DND-41 (cell line): Measurements from ENCODE around the gene CPT2.

Experiments used
- ATAC-seq: fragments of 200-7000 bp; cut with Tn5 transposase; 3 replicates; pipeline ENCODE4 v1.9.1; 2021; ENCODE audit warnings: low read depth; ENCODE audit not compliant: insufficient read depth
- DNase-seq: peaks from one replicate; pipeline ENCODE4 v3.0.0-alpha.2; 2020
- H2AFZ ChIP-seq: 2 replicates; pipeline ENCODE4 v1.6.0; 2012; ENCODE audit warnings: low read depth, low read length
- H3K27ac ChIP-seq: 2 replicates; pipeline ENCODE4 v1.5.1; 2012; ENCODE audit warnings: low read length, inconsistent platforms
- H3K27me3 ChIP-seq: fragments of 200-600 bp; sonication (generic); 2 replicates; pipeline ENCODE4 v1.6.0; 2012; ENCODE audit warnings: low read length, mild to moderate bottlenecking, inconsistent platforms; ENCODE audit not compliant: insufficient read depth, poor library complexity
- H3K36me3 ChIP-seq: 2 replicates; pipeline ENCODE4 v1.5.1; 2012; ENCODE audit warnings: low read length, inconsistent platforms; ENCODE audit not compliant: insufficient read depth
- H3K4me1 ChIP-seq: 2 replicates; pipeline ENCODE4 v1.5.1; 2012; ENCODE audit warnings: mild to moderate bottlenecking, low read length; ENCODE audit not compliant: insufficient read depth
- H3K4me2 ChIP-seq: 2 replicates; pipeline ENCODE4 v1.6.0; 2012; ENCODE audit warnings: mild to moderate bottlenecking, moderate library complexity, low read length, inconsistent platforms; ENCODE audit not compliant: insufficient read depth
- H3K4me3 ChIP-seq, 2 experiments: fragments of 200-600 bp in 1 of 2; shearing (Covaris generic) in 1 of 2; 2 replicates each; pipeline ENCODE4 v1.5.1; 2012 to 2016; ENCODE audit warnings: inconsistent platforms in 2 of 2, low read length in 2 of 2, mild to moderate bottlenecking in 2 of 2, low read depth in 1 of 2, moderate library complexity in 1 of 2
- H3K79me2 ChIP-seq: 2 replicates; pipeline ENCODE4 v1.6.0; 2012; ENCODE audit warnings: low read length, inconsistent platforms; ENCODE audit not compliant: insufficient read depth
- H3K9ac ChIP-seq: 2 replicates; pipeline ENCODE4 v1.6.0; 2012; ENCODE audit warnings: low read depth, mild to moderate bottlenecking, inconsistent platforms, low read length, moderate library complexity
- H3K9me3 ChIP-seq: 2 replicates; pipeline ENCODE4 v1.5.1; 2012; ENCODE audit warnings: low read length, moderate library complexity, mild to moderate bottlenecking, inconsistent platforms; ENCODE audit not compliant: insufficient read depth, severe bottlenecking
- H4K20me1 ChIP-seq: 2 replicates; pipeline ENCODE4 v1.6.0; 2012; ENCODE audit warnings: low read length; ENCODE audit not compliant: insufficient read depth
- CTCF ChIP-seq: IDR thresholded peaks from 2 replicates; pipeline ENCODE4 v1.5.1; 2012; ENCODE audit warnings: borderline replicate concordance, low read length, moderate library complexity, mild to moderate bottlenecking; ENCODE audit not compliant: poor library complexity, severe bottlenecking; ENCODE audit errors: extremely low read depth
- EZH2 ChIP-seq: IDR thresholded peaks from 3 replicates; pipeline ENCODE4 v1.6.1; 2012; ENCODE audit warnings: borderline replicate concordance, low read depth, mild to moderate bottlenecking, moderate library complexity, low read length, inconsistent platforms; ENCODE audit not compliant: severe bottlenecking

The CPT2 gene

GRCh38 chr1:53210954-53211353 lies 14.3 kb downstream of the CPT2 start:
- H3K9me3 ChIP-seq: peaks cover 13% of the 10 kb centered on the region

GRCh38 chr1:53214376-53214940 lies 17.8 kb downstream of the CPT2 start:
- Histone ChIP-seq H3K36me3 (peaks cover 84% of the 10 kb centered on the region), H3K4me1 (peaks cover 10% of the 10 kb centered on the region), H3K4me3 (no peak overlapping the region), H3K4me2 (no peak overlapping the region), H3K79me2 (peaks cover 10% of the 10 kb centered on the region), H2AFZ (no peak overlapping the region), H3K27me3 (no peaks in the 10 kb centered on the region), H4K20me1 (no peaks in the 10 kb centered on the region), H3K27ac (no peak overlapping the region), H3K9me3 (no peaks in the 10 kb centered on the region), H3K9ac (no peak overlapping the region)
- no peak for TF ChIP-seq CTCF
- no peak for TF ChIP-seq EZH2
- no peak for ATAC-seq
- no peak for DNase-seq

More at GRCh38 chr1:53210954-53211353, 14.3 kb downstream of the CPT2 start:
- H3K27me3 ChIP-seq: no peaks in the 10 kb centered on the region
- no peaks in the 10 kb centered on the region for H3K4me1 ChIP-seq
- no peaks in the 10 kb centered on the region for H4K20me1 ChIP-seq
- no peak overlapping the region for H3K9ac ChIP-seq
- H3K36me3 ChIP-seq: peaks cover 86% of the 10 kb centered on the region
- DNase-seq: no peak
- H3K27ac ChIP-seq: no peak overlapping the region
- TF ChIP-seq CTCF: no peak
- no peak for TF ChIP-seq EZH2
- no peak overlapping the region for H3K4me2 ChIP-seq
- H2AFZ ChIP-seq: no peak overlapping the region
- no peaks in the 10 kb centered on the region for H3K79me2 ChIP-seq
- H3K4me3 ChIP-seq: no peak overlapping the region
- ATAC-seq: no peak

- DNase-seq (no peak), ATAC-seq (no peak)
- no peak overlapping the region for H3K9ac ChIP-seq
- H3K4me1 ChIP-seq: peaks cover 26% of the 10 kb centered on the region
- no peak overlapping the region for H3K27ac ChIP-seq
- no peak overlapping the region for H3K4me2 ChIP-seq
- no peaks in the 10 kb centered on the region for H3K27me3 ChIP-seq
- H3K79me2 ChIP-seq: peaks cover 25% of the 10 kb centered on the region
- no peak overlapping the region for H3K4me3 ChIP-seq
- TF ChIP-seq EZH2 (no peak), CTCF (no peak)
- no peaks in the 10 kb centered on the region for H3K9me3 ChIP-seq
- H3K36me3 ChIP-seq: peaks cover 52% of the 10 kb centered on the region
- H2AFZ ChIP-seq: no peak overlapping the region
- H4K20me1 ChIP-seq: no peaks in the 10 kb centered on the region
Observed at GRCh38 chr1:53218201-53218600, 21.6 kb downstream of the CPT2 start.

- no peak for TF ChIP-seq EZH2
- no peak for TF ChIP-seq CTCF
- no peak for ATAC-seq
- Histone ChIP-seq H3K4me1 (peaks cover 26% of the 10 kb centered on the region), H3K27ac (peak overlapping the region; percentile 94), H3K27me3 (no peaks in the 10 kb centered on the region), H2AFZ (peak overlapping the region; percentile 85), H3K4me3 (peak overlapping the region; percentile 52 to 95), H3K36me3 (peaks cover 37% of the 10 kb centered on the region), H3K4me2 (peak overlapping the region; percentile 90), H3K79me2 (peaks cover 25% of the 10 kb centered on the region), H3K9me3 (no peaks in the 10 kb centered on the region), H3K9ac (peak overlapping the region; percentile 77), H4K20me1 (no peaks in the 10 kb centered on the region)
- DNase-seq: no peak
Observed at GRCh38 chr1:53219711-53220110, 23.1 kb downstream of the CPT2 start.
